Anterior cingulate cortex (tissue), 58 donors: ENCODE measurements around the gene FMN2.
"Not testable (repeated sequence)": the region's sequence is repeated elsewhere in the genome, so short reads cannot be mapped to it uniquely, and the experiment has no call there.

ENCODE experiments used
- DNase-seq, 58 donors: peaks; one replicate each; lab custom pipeline; 2025; lab: John Stamatoyannopoulos, UW

Gene FMN2

DNA sequence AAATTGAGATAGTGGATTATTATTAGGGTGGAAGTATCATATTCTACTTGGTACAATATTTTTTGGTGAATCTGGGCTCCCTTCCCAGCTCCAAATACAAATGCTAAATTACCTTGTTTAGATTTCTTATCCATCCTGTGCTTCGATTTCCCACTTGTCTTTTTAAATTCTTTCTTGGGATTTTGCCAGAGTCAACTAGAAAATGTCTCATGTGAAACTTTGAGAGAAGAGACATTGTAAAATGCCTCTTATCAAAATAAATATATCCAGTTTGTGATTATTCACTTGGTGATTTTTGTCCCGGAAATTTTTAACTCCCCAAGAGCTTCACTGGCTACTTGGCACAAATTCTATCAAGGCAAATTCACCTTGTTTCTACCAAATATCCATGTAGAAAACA is 202.0 kb downstream of the FMN2 start:
- no peak for DNase-seq

DNA sequence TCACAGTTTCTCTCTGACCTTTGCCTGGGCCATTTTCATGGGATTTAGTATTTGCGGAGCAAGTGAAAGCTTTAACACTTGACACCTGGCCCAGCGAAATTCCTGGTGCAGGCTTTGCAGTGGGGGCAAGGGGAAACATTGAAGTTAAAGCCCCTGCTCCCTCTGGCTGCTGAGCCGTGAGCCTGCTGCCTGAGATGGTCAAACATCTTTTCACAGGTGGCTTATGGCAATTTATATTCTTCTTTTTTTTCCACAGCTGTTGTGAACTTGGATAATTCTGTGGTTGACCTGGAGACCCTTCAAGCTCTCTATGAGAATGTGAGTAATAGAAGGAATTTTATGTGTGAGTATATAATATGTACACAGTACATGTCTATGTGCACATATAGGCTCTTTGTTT is 202.9 kb downstream of the FMN2 start:
- DNase-seq: no peak

DNA sequence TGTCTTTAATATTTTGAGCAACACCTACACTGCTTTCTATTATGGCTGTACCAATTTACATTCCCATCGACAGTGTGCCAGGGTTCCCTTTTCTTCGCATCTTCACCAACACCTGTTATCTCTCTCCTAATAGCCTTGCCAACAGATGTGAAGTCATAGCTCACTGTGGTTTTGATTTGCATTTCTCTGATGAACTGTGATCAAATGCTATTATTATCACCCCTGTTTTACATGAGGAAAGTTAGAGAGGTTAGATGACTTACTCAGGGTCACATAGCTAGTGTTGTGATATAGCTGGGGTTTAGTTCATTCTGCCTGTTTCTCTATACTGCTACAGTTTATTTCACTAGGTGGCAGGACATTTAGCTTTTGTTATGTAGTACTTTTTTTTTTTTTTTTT is 204.1 kb downstream of the FMN2 start:
- DNase-seq: no peak

DNA sequence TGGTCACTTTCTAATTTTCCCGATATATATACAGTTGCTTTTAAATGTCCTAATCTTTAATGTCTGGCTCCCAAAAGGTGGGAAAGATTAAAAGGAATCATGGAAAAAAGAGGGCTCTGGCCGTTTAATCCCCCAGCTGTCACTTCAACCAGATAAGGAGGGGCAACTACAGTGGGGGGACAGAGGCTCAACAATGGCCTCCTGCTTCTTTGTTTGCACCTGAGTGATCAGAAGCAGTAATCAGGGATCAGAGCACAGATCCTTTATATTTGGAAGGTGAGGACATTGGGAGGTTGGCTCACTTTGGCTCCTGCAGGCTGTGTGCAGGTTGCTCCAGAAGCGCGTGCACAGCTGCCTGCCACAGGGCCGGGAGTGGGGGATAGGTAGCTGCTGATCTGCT is 212.8 kb downstream of the FMN2 start:
- no peak for DNase-seq

DNA sequence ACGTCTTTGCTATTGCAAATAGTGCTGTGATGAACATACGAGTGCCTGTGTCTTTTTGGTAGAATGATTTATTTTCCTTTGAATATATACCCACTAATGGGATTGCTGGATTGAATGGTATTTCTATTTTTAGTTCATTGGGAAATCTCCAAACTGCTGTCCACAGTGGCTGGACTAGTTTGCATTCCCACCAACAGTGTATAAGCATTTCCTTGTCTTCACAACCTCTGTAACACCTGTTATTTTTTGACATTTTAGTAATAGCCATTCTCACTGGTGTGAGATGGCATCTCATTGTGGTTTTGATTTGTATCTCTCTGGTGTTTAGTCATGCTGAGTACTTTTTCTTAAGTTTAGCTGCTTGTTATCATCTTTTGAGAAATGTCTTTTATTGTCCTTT is 215.0 kb downstream of the FMN2 start:
- no peak for DNase-seq

DNA sequence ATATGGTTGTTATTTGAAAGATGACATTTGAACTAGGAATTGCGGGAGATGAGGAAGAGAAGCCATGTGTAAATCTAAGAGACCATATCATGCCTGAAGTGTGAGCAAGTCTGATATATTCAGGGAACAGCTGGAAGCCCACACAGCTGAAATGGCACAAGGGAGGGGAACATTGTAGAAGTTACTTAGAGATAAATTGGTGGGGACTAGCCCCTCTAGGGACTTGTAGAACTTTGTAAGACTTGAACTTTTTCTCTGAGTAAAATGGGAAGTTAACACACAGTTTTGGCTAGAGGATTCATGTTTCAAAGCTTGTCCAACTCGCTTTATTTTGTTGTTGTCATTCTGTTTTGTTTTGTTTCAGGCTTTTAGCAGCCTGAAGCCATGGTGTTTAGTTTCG is 216.4 kb downstream of the FMN2 start:
- no peak for DNase-seq

DNA sequence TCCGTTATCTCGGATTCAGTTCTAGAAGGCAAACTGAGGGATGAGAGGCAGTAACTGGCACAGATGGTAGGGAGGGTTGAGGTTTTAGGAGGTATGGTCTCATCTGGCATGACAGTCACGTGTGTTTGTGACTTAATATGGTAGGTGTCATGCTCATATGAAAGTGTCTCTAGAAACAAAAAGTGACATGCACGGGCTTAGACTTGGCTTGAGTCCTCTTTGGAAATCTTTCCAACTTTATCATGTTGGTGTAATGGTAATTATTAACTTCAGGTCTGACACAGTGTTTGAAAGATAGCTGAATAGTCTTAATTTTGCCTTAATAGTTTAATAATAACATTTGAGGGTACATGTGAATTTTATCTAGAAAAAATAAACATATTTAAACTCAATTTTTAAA is 218.1 kb downstream of the FMN2 start:
- DNase-seq: no peak

DNA sequence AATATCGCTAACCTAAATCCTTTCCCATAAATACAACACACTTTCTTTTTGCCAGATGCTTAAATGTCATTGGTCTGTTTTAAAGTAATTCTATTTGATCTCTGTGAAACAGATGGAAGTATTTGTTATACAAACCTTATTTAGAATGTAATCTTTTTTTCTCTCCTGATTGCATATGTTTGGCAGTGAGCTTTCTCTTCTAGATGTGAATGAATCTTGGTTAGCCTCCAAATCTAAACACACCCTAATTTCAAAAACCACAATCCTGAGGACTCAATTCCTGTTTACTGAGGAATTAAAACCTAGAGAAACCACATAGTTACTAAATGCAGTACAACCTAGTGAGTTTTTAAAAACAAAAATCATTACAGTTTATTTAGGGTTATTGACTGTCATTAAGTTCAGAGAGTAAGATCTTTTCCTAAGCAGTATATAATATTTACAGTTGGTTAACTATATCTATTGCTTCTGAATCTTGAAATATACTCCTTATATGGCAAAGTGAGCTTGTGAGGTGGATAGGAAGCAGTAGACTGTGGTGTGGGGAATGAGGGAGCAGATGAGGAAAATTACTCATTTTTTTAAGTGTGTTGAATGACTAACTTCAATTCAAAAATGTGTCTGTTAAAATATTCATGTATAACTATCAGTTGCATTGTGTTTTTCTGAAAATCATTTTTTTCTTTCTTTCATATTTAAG is 218.7 kb downstream of the FMN2 start:
- DNase-seq: no peak

DNA sequence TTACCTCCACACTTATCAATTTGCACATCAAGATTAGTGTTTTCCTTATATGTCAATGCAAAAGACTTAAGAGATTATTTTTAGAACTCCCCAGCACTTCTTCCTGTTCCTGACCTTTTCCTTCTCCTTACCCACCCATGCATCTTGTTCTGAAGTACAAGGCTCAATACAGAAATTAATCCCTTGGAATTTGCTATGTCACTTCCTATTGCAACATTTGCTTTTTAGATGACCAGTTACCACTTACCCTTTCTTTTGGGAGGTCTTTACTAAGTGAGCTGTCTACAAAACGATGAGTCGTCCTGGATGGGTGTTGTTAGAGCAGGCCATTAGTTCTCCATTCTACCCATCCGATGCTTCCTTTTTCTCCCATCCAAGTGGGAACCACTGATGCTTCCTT is 221.2 kb downstream of the FMN2 start:
- DNase-seq: no peak

DNA sequence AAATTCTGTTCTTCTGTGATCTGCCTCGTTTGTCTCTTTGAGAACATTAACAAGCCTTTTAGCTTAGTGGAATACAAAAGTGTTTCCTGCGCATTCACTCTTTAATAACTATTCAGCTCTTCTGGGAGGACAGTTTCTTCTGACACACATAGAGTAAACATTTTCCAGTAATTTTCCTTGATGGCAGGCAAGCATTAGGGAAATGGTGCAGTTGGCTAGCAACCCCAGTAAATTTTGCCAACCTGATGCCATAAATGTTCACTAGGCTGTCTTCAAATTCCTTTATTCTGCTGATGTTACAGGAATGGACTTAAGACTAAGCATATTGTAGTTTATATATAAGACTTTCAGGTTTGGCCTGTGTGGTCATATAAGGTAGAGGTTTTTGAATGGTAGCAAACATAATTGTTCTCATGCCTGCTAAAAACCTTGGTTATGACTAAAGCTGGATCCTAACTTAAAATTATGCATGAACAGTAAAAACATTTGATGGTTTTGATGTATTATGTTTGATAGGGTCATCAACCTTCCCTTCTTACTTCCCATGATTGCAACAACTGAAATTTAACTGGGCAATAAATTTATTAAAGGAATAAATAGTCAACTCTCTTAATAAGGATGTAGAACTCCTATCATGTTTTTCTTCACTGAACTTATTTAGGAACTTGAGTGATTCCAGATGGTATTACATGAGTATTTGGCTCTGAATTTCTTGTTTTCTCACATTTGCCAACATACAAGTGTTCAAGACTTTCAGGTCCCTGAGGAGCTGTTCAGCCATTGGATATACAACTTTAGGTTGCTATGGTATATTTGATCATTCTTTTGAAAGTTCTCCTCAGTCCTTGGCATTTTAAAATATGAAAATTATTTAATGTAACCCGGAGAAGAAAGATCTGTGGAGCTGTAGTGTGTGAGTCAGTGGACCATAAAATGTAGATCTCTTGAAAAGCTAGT is 223.4 kb downstream of the FMN2 start:
- DNase-seq: no peak

DNA sequence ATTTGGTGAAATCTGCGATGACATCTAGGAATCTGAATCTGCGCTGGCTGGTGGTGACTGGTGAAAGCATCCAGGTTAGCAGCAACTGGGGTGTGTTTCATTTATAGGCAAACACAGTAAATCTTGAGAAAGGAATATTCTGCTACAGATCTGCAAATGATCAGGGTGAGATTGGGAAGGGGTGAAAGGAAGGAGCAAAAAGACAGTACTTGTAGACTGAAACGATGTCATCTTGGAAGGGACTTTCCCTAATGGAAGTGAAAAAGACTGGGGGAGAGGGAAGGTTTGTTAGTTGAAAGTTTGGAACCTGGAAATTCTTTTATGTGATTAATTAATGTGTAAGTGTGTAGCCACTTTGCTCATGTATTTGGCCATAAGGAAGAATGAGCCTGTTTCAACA is 228.3 kb downstream of the FMN2 start:
- no peak for DNase-seq

DNA sequence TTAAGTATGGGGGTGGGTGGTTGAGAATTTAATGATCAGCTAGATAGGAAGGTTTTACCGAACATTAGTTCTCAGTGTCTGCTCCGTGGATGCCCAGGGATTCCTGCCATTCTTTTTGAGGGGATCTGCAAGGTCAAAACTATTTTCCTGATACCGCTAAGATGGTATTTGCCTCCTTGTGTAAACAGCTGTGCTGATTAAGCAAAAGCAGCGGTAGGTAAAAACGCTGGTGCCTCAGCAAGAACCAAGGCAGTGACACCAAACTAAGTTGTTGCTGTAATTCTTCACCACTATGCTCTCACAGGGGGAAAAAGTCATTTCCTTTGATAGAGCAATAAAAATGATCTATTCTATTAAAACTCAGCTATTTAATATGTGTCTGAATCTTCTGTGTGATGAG is 229.0 kb downstream of the FMN2 start:
- DNase-seq: no peak

DNA sequence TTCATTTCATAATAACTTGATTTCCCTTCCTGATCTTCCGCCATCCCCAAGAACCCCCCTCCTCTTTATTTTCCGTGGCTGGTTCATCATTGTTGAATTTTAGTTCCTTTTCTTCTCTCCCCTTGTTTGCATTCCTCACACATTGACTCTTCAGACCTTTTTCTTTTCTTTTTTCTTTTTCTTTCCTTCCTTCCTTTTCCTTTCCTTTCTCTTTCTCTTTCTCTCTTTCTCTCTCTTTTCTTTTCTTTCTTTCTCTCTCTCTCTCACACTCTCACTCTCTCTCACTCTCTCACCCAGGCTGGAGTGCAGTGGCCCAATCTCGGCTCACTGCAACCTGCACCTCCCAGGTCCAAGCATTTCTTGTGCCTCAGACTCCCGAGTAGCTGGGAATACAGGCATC is 231.3 kb downstream of the FMN2 start:
- no peak for DNase-seq

DNA sequence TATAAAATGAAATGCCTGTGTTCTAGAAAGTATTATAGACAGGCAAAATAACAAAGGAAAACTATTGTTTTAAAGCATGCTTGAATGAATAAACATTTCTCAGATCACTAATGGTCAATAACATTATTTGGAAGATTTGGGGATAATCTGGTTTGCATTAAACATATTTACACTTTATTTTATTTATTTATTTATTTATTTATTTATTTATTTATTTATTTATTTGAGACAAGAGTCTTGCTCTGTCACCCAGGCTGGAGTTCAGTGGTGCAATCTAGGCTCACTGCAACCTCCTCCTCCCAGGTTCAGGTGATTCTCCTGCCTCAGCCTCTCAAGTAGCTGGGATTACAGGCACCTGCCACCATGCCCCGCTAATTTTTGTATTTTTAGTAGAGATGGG is 236.7 kb downstream of the FMN2 start:
- DNase-seq: not testable (repeated sequence)

DNA sequence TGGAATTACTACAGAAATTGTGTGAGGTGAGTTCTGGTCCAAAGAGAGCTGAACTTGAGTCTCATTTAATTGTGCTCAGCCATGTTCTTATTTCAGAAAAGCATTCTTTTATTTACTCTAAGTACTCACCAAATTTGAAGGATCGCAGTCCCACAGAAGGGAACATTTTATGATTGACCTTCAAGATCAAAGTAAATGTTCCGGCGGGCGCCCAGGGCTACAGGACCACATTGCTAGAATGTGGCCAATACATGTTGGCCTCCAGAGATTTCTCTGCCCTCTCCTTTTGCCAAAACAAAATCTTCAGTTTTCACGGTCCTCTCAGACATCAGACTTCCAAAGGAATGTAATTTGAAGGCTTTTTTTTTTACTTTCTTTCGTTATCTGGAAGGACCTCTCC is 237.8 kb downstream of the FMN2 start:
- no peak for DNase-seq

DNA sequence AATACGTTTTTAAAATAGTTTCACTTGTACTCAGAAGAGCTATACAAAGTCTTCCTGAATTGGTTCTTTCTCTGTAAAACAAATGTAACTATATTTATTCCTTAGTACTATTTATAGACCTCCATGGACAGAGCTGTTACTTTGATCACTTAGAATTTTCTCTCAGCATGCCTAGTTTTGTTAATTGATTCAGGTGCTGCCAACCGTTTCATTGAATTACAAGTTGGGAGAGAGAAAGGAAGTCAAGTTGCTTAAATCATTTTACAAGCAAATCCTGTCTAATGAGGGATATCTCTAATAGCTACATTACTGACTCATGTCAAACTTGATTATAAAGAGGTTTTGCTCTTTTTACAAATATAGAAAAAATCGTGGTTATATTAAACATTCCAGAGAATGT is 241.0 kb downstream of the FMN2 start:
- DNase-seq: no peak

DNA sequence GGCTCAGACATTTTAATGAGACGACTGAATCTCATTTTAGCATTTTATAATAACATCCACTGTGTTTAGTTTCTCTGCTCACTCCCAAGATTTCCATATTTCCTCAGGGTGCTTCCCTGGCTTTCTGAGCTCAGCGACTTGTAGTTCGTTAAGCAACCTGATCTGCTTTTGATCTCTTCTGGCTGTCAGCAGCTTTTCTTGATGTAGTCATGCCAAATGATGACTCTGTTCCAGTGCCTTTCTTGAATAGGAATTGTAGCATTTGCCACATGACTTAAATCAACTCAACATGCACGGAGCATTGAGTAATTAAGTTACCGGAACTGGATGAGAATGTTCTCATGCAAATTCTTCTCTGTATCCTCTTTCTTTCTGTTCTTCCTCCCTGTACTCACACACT is 246.1 kb downstream of the FMN2 start:
- DNase-seq: peak in 8 of 58 donors; percentile 2 to 57 (median 16)

DNA sequence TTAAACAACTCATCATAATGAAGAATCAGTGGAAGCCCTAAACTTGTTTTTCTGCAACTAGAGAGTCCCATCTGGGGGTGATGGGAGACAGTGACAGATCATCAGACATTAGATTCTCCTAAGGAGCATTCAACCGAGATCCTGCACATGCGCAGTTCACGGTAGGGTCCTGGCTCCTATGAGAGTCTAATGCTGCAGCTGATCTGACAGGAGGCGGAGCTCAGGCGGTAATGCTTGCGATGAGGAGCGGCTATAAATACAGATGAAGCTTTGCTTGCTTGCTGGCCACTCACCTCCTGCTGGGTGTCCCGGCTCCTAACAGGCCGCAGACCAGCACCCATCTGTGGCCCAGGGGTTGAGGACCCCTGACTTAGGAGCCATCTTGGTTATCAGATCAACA is 247.2 kb downstream of the FMN2 start:
- DNase-seq: no peak

DNA sequence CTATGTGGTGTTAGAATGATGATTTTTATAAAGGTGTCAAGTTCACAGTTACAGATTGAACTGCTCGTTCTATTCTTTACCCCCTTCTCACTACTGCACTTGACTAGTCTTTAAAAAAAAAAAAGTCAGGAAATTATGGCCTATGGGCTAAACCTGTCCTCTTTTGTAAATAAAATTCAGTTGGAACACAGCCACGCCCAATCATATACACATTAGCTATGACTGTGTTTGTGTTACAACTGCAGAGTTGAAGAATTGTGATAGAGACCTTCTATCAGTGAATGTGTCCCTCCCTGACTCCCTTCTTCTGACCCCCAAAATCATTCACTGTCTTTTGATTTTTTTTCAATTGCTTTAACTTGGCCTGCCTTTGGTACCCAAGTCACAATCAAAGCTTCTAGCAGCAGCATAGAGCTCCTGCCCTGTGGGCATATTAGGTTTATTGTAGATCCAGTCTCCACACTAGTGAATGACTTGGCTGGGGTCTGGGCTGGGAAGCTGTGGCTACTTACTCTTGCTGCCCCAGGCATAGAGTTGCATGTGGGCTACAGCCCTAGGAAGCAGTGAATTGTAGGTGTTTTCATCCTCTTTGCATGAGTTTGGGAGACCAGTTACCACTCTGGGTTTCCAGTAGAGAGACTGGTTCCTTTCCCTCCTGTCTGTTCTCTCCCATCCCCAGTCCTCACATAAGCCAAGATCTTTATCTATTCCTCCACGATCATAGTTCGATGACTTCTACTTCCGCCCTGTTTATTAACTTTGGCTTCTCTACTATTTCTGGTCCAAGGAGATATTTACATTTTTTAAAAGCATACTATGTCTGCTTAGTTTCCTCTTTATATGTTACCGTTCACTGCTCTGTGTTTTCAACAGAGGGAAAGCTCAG is 249.9 kb downstream of the FMN2 start:
- DNase-seq: no peak

DNA sequence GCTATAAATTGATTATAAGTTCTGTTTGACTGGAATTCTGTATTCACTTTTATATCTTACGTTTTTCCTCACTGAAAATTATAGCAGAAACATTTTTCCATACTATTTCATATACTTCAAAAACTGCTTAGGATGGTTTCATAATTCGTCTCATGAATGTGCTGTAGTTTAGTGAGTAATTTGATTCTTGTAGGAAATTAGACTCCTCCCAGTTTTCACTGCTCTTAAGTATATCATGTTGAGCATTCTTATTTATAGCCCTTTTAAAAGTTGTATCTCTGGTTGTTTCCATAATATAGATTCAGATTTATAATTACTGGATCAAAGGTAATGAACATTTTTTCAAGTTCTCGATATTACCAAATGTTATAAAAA is 250.6 kb downstream of the FMN2 start:
- no peak for DNase-seq

DNA sequence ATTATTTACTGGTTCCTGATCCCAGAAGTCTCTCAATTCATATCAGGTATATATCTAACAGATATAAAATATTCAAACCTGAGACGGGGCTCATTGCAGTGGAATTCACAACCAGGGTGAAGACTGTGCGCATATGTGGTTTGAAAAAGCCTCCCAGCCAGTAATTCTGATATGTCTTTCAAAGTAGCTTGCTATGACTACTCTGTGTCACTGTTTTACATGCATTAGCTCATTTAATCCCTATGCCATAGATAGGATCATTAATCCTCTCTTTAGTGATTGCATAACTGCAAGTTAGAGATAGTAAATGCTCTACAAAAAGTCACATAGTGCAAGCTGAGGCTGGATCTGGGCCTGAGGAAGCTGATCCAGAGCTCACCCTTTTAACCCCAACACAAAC is 251.4 kb downstream of the FMN2 start:
- no peak for DNase-seq
